Endothelial cell of umbilical vein (primary cell): ENCODE measurements around the gene ZFPM1. TPM values are rescaled to one million over a fixed set of nuclear protein-coding genes. Genes with fewer than 3 reads are reported as not detected.

Experiments used
- BruUV-seq: library from RNA; stranded (reverse); fragments of 400-500 nt; replicated peaks from 2 replicates; lab custom pipeline; 2021; lab: Mats Ljungman, UMichigan
- CTCF ChIA-PET: fragments of 300-600, 350-600 bp; sonication (Branson Sonifier 250); formaldehyde crosslinking; loops from one replicate; lab custom pipeline; 2021; ENCODE audit warnings: antibody characterized with exemption, inconsistent platforms; lab: Charles Lee
- POLR2A ChIA-PET: fragments of 300-600, 350-600 bp; sonication (Branson Sonifier 250); formaldehyde crosslinking; loops from one replicate; lab custom pipeline; 2021; ENCODE audit warnings: antibody characterized with exemption, inconsistent platforms; lab: Charles Lee
- DNase-seq: peaks from one replicate; pipeline ENCODE4 v3.0.0-alpha.2; 2011; ENCODE audit warnings: low read depth, low spot score
- FAIRE-seq: peaks from 2 replicates; lab custom pipeline; 2011; peaks lifted over from hg19 to GRCh38; lab: Jason Lieb, UNC
- H2AFZ ChIP-seq: 2 replicates; pipeline ENCODE4 v1.6.0; 2012; ENCODE audit warnings: low read depth, low read length, control low read depth, inconsistent platforms
- H3K27ac ChIP-seq: 2 replicates; pipeline ENCODE4 v1.5.1; 2011; ENCODE audit warnings: low read depth, mild to moderate bottlenecking, control low read depth, low read length, moderate library complexity; ENCODE audit not compliant: insufficient read depth
- H3K27me3 ChIP-seq, 2 experiments: 2 replicates each; pipeline versions ENCODE4 v1.6.0 to v1.6.1; 2011; ENCODE audit warnings: low read length in 2 of 2, mixed read lengths in 1 of 2; ENCODE audit not compliant: control insufficient read depth in 2 of 2, insufficient read depth in 2 of 2
- H3K36me3 ChIP-seq, 2 experiments: 2 replicates in 1 of 2; 3 replicates in 1 of 2; pipeline ENCODE4 v1.5.1; 2011; ENCODE audit warnings: low read length in 2 of 2, mild to moderate bottlenecking in 1 of 2, moderate library complexity in 1 of 2; ENCODE audit not compliant: control insufficient read depth in 2 of 2, insufficient read depth in 2 of 2; ENCODE audit errors: extremely low read depth in 1 of 2
- H3K4me1 ChIP-seq: 3 replicates; pipeline ENCODE4 v1.5.1; 2011; ENCODE audit warnings: mild to moderate bottlenecking, low read length; ENCODE audit not compliant: control insufficient read depth, insufficient read depth; ENCODE audit errors: extremely low read depth
- H3K4me2 ChIP-seq: 2 replicates; pipeline ENCODE4 v1.6.1; 2011; ENCODE audit warnings: low read length, control low read depth, mixed read lengths; ENCODE audit not compliant: insufficient read depth
- H3K4me3 ChIP-seq, 3 experiments: fragments of 200-600 bp in 1 of 3; sonication (generic), shearing (Covaris generic) in 1 of 3; replicated peaks in 1 of 3; 2 replicates each; pipeline ENCODE4 v1.5.1; 2011 to 2016; ENCODE audit warnings: control low read depth in 3 of 3, low read length in 3 of 3, mild to moderate bottlenecking in 2 of 3, inconsistent platforms in 1 of 3, low read depth in 1 of 3, moderate library complexity in 1 of 3; ENCODE audit not compliant: insufficient read depth in 1 of 3
- H3K79me2 ChIP-seq: 2 replicates; pipeline ENCODE4 v1.6.0; 2012; ENCODE audit warnings: low read length, inconsistent platforms; ENCODE audit not compliant: control insufficient read depth, insufficient read depth
- H3K9ac ChIP-seq: replicated peaks from 2 replicates; pipeline ENCODE3; 2011; ENCODE audit warnings: low read length, control low read depth; ENCODE audit not compliant: insufficient read depth; ENCODE audit errors: extremely low read depth
- H3K9me1 ChIP-seq: replicated peaks from 3 replicates; pipeline ENCODE4 v1.6.0; 2011; ENCODE audit warnings: mild to moderate bottlenecking, low read length; ENCODE audit not compliant: control insufficient read depth, insufficient read depth; ENCODE audit errors: extremely low read depth
- H3K9me3 ChIP-seq: replicated peaks from 2 replicates; pipeline ENCODE4 v1.5.1; 2012; ENCODE audit warnings: low read length, inconsistent platforms; ENCODE audit not compliant: control insufficient read depth, insufficient read depth
- H4K20me1 ChIP-seq: replicated peaks from 2 replicates; pipeline ENCODE3; 2011; ENCODE audit warnings: mild to moderate bottlenecking, low read length; ENCODE audit not compliant: control insufficient read depth, insufficient read depth; ENCODE audit errors: extremely low read depth
- EZH2 ChIP-seq: IDR thresholded peaks from 2 replicates; pipeline ENCODE4 v1.6.1; 2012; ENCODE audit warnings: borderline replicate concordance, low read depth, mild to moderate bottlenecking, moderate library complexity, low read length, inconsistent platforms; ENCODE audit not compliant: severe bottlenecking
- FOS ChIP-seq: IDR thresholded peaks from 2 replicates; pipeline ENCODE4 v1.6.1; 2011; ENCODE audit warnings: mild to moderate bottlenecking, low read length, moderate library complexity, borderline replicate concordance; ENCODE audit not compliant: insufficient read depth
- GATA2 ChIP-seq: IDR thresholded peaks from 2 replicates; pipeline ENCODE4 v1.7.0; 2011; ENCODE audit warnings: low read depth, mild to moderate bottlenecking, moderate library complexity, mixed read lengths, low read length; ENCODE audit not compliant: insufficient read length, insufficient read depth
- JUN ChIP-seq: IDR thresholded peaks from 2 replicates; pipeline ENCODE4 v1.6.1; 2011; ENCODE audit warnings: borderline replicate concordance, low read depth; ENCODE audit not compliant: insufficient read length, insufficient read depth
- MYC ChIP-seq: IDR thresholded peaks from one replicate; pipeline ENCODE4 v1.6.1; 2011; ENCODE audit warnings: mild to moderate bottlenecking, low read depth, low read length
- POLR2A ChIP-seq: IDR thresholded peaks from 2 replicates; pipeline ENCODE4 v1.6.1; 2012; ENCODE audit warnings: low read depth, mild to moderate bottlenecking, control low read depth, low read length
- POLR2AphosphoS5 ChIP-seq: IDR thresholded peaks from 2 replicates; pipeline ENCODE4 v1.6.1; 2012; ENCODE audit warnings: low read depth, mild to moderate bottlenecking, control low read depth, low read length, moderate library complexity; ENCODE audit not compliant: insufficient read depth
- dilution Hi-C: fragments of 300-500 bp; cut with MboI; formaldehyde crosslinking; loops from one replicate; pipeline ENCODE4 v1.15.0; 2019; ENCODE audit warnings: low sequenced_read_pairs; ENCODE audit not compliant: extremely low pct_ligation_motif_present
- intact Hi-C: fragments of 100-400 bp; cut with micrococcal nuclease; formaldehyde crosslinking; loops from one replicate; pipeline ENCODE4 v1.10.0; 2022
- polyA plus RNA-seq, 4 experiments: library from polyadenylated mRNA; depleted of rRNA in 3 of 4; stranded (reverse) in 3 of 4; unstranded in 1 of 4; fragments of >200 nt; gene quantifications; 2 replicates each; pipeline versions ENCODE4 v1.2.1 to v1.2.3, GENCODE V29; 2011 to 2012; ENCODE audit warnings: missing spikeins in 1 of 4
- total RNA-seq: library from RNA; stranded (reverse); gene quantifications from 2 replicates; pipeline ENCODE4 v1.2.3, GENCODE V29; 2021
- TF ChIP-seq, protein P1 (sequence below): IDR thresholded peaks from 2 replicates; pipeline ENCODE4 v1.6.1; 2011; ENCODE audit not compliant: insufficient read depth, insufficient read length
- TF ChIP-seq, protein P2 (sequence below), 2 donors: IDR thresholded peaks; 1 replicate in 1 of 2; 2 replicates in 1 of 2; pipeline ENCODE4 v1.5.1; 2011; ENCODE audit warnings: low read length in 2 of 2, mild to moderate bottlenecking in 2 of 2, moderate library complexity in 2 of 2, control low read depth in 1 of 2, inconsistent platforms in 1 of 2, low read depth in 1 of 2; ENCODE audit not compliant: insufficient read depth in 1 of 2; ENCODE audit errors: extremely low read depth in 1 of 2

Gene ZFPM1
- total and polyA plus RNA-seq, 2 donors (not counting 3 experiments of a cell fraction or from before 2014, with no cell fraction given) = 0.37 to 7.5 TPM

DNA sequence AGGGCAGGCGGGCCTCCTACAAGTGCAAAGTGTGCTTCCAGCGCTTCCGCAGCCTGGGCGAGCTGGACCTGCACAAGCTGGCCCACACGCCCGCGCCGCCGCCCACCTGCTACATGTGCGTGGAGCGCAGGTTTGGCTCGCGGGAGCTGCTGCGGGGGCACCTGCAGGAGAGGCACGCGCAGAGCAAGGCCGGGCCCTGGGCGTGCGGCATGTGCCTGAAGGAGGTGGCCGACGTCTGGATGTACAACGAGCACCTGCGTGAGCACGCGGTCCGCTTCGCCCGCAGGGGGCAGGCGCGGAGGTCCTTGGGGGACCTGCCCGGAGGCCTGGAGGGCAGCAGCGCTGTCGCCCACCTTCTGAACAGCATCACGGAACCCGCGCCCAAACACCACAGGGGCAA, 16.3 kb upstream of the ZFPM1 start:
- ChIA-PET CTCF (interaction anchor here (1.0 to 2.6 kb wide), 13 partner anchors 8 to 658 kb away, joined by 3 to 10 read pairs (median 4); no protein-coding TSS in a partner anchor), POLR2A (no interaction called here)
- H3K27ac ChIP-seq = no peak overlapping the region
- dilution Hi-C loops = no loop called here
- no peaks in the 10 kb centered on the region for H3K9me3 ChIP-seq
- H3K4me1 ChIP-seq = no peaks in the 10 kb centered on the region
- no peak overlapping the region for H2AFZ ChIP-seq
- H3K9me1 ChIP-seq = no peaks in the 10 kb centered on the region
- no peak for TF ChIP-seq GATA2
- TF ChIP-seq, protein P1, sequence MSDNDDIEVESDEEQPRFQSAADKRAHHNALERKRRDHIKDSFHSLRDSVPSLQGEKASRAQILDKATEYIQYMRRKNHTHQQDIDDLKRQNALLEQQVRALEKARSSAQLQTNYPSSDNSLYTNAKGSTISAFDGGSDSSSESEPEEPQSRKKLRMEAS = no peak
- no peak for TF ChIP-seq FOS
- no peak for TF ChIP-seq MYC
- TF ChIP-seq, protein P2, sequence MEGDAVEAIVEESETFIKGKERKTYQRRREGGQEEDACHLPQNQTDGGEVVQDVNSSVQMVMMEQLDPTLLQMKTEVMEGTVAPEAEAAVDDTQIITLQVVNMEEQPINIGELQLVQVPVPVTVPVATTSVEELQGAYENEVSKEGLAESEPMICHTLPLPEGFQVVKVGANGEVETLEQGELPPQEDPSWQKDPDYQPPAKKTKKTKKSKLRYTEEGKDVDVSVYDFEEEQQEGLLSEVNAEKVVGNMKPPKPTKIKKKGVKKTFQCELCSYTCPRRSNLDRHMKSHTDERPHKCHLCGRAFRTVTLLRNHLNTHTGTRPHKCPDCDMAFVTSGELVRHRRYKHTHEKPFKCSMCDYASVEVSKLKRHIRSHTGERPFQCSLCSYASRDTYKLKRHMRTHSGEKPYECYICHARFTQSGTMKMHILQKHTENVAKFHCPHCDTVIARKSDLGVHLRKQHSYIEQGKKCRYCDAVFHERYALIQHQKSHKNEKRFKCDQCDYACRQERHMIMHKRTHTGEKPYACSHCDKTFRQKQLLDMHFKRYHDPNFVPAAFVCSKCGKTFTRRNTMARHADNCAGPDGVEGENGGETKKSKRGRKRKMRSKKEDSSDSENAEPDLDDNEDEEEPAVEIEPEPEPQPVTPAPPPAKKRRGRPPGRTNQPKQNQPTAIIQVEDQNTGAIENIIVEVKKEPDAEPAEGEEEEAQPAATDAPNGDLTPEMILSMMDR (IDR thresholded peaks at IDR 0.05; ENCODE audit: extremely low read depth in 1 of 2, insufficient read depth in 1 of 2, low read depth in 1 of 2, low read length in 2 of 2) = no peak
- TF ChIP-seq JUN = no peak
- no peak for TF ChIP-seq POLR2A
- TF ChIP-seq POLR2AphosphoS5 = no peak
- TF ChIP-seq EZH2 = no peak
- no peak overlapping the region for H3K4me3 ChIP-seq
- no TSS peak for BruUV-seq
- H3K9ac ChIP-seq = no peak overlapping the region
- intact Hi-C loops = loop anchor here (2.0 to 10.0 kb wide), 2 partner anchors 412 to 480 kb away; no protein-coding TSS in a partner anchor
- H3K4me2 ChIP-seq = no peak overlapping the region
- no peaks in the 10 kb centered on the region for H3K79me2 ChIP-seq
- H4K20me1 ChIP-seq = no peaks in the 10 kb centered on the region
- H3K36me3 ChIP-seq = no peaks in the 10 kb centered on the region
- DNase-seq = no peak
- no peak for FAIRE-seq
- no peaks in the 10 kb centered on the region for H3K27me3 ChIP-seq
